Right renal cortex interstitium (tissue), 3 donors: ENCODE data around the gene QSOX1. TPM values are rescaled to one million over a fixed set of nuclear protein-coding genes. Genes with fewer than 3 reads are reported as not detected.
A peak's percentile ranks its signal among the peaks of the same experiment; 100 is the strongest.
"Not testable (repeated sequence)": the region's sequence is repeated elsewhere in the genome, so short reads cannot be mapped to it uniquely, and the experiment has no call there.

ENCODE experiments used
- DNase-seq, 3 donors: peaks; one replicate each; pipeline ENCODE4 v3.0.0-alpha.2; 2013; ENCODE audit warnings: low read depth in 3 of 3, low spot score in 2 of 3
- polyA plus RNA-seq, 3 donors: library from polyadenylated mRNA; unstranded; fragments of 120-200 nt; gene quantifications; one replicate each; pipeline ENCODE4 v1.2.1, GENCODE V29; 2013; ENCODE audit not compliant: insufficient read length in 3 of 3

Gene QSOX1
- polyA plus RNA-seq, 3 donors, result 49.6 to 67.3 (median 56.4) TPM

- DNase-seq, result no peak
Measured at GRCh38 chr1:180186831-180187230, 32.2 kb downstream of the QSOX1 start.

- no peak for DNase-seq
Measured at GRCh38 chr1:180187626-180188025, 33.0 kb downstream of the QSOX1 start.

- peak; percentile 40 to 53 (median 46) for DNase-seq
Measured at GRCh38 chr1:180188091-180188506, 33.4 kb downstream of the QSOX1 start.

- DNase-seq, result no peak
Measured at GRCh38 chr1:180188684-180189175, 34.1 kb downstream of the QSOX1 start.

- no peak for DNase-seq
Measured at GRCh38 chr1:180190091-180190490, 35.4 kb downstream of the QSOX1 start.

GRCh38 chr1:180192172-180192571 lies 37.5 kb downstream of the QSOX1 start:
- DNase-seq, result no peak

GRCh38 chr1:180193141-180194047 lies 38.7 kb downstream of the QSOX1 start:
- no peak for DNase-seq

- no peak for DNase-seq
Measured at GRCh38 chr1:180194048-180194425, 39.4 kb downstream of the QSOX1 start.

GRCh38 chr1:180194546-180195207 lies 40.0 kb downstream of the QSOX1 start:
- no peak for DNase-seq

- DNase-seq, result no peak
Measured at GRCh38 chr1:180195401-180195800, 40.7 kb downstream of the QSOX1 start.

- DNase-seq, result no peak
Measured at GRCh38 chr1:180195916-180196315, 41.2 kb downstream of the QSOX1 start.

GRCh38 chr1:180196436-180197003 lies 41.9 kb downstream of the QSOX1 start:
- DNase-seq, result no peak

GRCh38 chr1:180197231-180197630 lies 42.6 kb downstream of the QSOX1 start:
- DNase-seq, result no peak

- no peak for DNase-seq
Measured at GRCh38 chr1:180198196-180198595, 43.5 kb downstream of the QSOX1 start.

GRCh38 chr1:180198611-180199010 lies 43.9 kb downstream of the QSOX1 start:
- DNase-seq, result no peak

- no peak for DNase-seq
Measured at GRCh38 chr1:180199018-180199417, 44.3 kb downstream of the QSOX1 start.

GRCh38 chr1:180201451-180202200 lies 47.0 kb downstream of the QSOX1 start:
- no peak for DNase-seq

- DNase-seq, result not testable (repeated sequence)
Measured at GRCh38 chr1:180202588-180202987, 47.9 kb downstream of the QSOX1 start.

- no peak for DNase-seq
Measured at GRCh38 chr1:180204231-180204630, 49.6 kb downstream of the QSOX1 start.

- no peak for DNase-seq
Measured at GRCh38 chr1:180206581-180206980, 51.9 kb downstream of the QSOX1 start.

GRCh38 chr1:180208264-180208663 lies 53.6 kb downstream of the QSOX1 start:
- no peak for DNase-seq
